NOMO-1 (cell line): ENCODE results near the gene ZNF616.
"Not testable (repeated sequence)": the region's sequence is repeated elsewhere in the genome, so short reads cannot be mapped to it uniquely, and the experiment has no call there.

Source experiments
- DNase-seq, 2 experiments: peaks; one replicate each; lab custom pipeline; 2025; ENCODE audit not compliant: unreplicated experiment in 2 of 2; lab: John Stamatoyannopoulos, UW

Gene ZNF616

GRCh38 chr19:52112624-52113023 is 27.1 kb downstream of the ZNF616 start:
- no peak for DNase-seq

DNA sequence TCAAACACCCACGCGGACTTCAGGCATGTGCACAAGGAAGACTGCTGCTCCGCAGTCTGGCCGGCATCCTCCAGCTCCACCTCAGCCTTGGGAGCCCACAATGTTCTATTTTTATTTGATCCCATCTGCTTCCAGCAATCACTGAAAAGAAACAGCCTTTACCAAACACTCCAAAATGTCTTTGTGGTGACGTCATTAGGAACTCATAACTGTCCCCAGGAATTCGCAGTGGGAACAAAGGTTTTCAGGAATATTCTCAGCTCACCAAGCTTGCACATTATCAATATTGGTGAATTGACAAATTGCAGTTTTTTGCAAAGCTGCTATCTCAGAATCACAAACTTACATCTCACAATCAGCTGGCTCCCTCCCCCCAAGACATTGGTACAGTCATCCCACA is 29.0 kb downstream of the ZNF616 start:
- no peak for DNase-seq

- DNase-seq: no peak
Observed at GRCh38 chr19:52102782-52103181, 37.0 kb downstream of the ZNF616 start.

- DNase-seq: peak in 1 of 2 experiments; percentile 3
Observed at GRCh38 chr19:52101866-52102562, 37.7 kb downstream of the ZNF616 start.

DNA sequence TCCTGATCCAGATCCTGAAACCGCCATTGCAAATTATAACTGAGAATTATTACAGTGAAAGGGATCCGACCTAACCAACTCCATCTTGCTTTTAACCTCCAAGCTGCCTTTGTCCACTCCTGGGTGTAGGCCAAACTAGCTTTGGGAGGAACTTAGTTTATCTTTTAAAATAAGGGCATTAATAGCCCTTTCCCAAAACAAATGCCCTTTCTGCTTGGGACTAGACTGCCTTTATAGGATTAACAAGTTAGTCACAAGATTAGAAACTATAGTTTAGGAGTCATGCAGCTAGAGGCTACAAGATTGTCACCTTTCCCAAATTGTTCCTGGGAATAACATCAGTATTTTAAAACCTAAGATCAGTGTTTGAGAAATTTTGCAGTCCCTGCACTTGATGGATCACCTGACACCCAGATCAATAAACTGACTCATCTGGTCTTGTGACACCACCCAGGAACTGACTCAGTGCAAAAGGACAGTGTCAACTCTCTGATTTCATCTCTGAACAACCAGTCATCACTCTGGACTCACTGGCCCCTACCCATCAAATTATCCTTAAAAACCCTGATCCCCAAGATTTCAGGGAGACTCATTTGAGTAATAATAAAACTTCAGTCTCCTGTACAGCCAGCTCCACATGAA is 40.1 kb downstream of the ZNF616 start:
- no peak for DNase-seq

DNA sequence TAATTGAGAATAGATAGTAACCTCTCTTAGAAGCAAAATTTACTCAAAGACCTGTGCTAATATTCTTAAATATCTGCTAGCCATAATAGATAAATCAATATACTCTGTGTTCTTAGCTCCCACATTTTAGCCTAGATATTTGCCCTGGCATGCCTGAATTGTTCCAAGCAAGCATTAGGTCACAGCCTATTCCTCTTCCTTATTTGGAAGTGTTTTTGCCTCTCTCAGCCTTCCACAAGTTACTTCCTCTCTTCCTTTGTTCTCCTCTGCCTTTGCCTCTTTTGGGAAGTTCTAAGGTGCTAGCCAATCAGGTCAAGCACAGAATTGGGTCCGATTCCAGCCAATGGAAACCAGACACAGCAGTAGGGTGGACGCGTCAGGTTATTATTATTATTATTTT is 43.3 kb downstream of the ZNF616 start:
- DNase-seq: not testable (repeated sequence)

DNA sequence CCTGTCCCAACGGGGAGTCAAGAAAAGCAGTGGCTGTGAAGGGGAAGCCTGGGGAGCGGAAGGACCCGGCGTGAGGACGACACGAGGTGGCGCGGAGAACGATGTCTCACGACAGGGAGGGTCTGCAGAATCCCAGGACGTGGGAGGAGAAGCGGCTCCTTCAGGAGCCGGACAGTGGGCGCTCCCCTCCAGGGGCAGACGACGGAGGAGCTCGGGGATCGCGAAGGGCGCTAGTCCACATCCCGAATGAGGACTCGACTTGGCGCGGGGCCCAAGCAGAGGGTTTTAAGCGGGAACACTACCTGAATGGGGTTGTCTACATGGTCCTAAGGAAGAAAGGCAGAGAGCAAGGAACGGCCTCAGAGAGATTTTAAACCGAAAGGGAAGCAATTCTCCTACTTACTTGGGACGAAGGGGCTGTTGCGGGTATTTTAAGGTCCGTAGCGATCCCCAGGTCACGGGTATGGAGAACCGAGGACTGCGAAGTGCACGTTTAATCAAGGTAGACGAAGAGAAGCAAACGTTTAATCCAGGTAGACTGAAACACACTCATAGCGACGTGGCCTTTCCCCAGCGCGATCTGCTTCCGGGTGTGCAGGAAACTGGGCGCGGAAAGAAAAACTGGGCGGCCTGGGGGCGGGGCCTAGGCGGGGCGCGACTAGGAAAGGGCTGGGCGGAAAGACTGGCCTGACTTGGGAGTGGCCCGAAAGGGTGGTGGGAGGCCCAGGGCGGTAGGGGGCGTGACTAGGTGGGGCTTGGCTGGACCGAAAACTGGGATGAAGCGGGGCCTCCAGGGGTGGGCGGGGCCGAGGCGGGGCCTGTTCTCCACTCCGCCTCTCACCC is 44.3 kb downstream of the ZNF616 start, which contains the start of gene ZNF841:
ZNF841 (minus strand) TSS at position 594 of the 843 bp plus-strand sequence. CDS start 10,964 bp downstream, outside the sequence.
- peak; percentile 54 to 80 for DNase-seq

DNA sequence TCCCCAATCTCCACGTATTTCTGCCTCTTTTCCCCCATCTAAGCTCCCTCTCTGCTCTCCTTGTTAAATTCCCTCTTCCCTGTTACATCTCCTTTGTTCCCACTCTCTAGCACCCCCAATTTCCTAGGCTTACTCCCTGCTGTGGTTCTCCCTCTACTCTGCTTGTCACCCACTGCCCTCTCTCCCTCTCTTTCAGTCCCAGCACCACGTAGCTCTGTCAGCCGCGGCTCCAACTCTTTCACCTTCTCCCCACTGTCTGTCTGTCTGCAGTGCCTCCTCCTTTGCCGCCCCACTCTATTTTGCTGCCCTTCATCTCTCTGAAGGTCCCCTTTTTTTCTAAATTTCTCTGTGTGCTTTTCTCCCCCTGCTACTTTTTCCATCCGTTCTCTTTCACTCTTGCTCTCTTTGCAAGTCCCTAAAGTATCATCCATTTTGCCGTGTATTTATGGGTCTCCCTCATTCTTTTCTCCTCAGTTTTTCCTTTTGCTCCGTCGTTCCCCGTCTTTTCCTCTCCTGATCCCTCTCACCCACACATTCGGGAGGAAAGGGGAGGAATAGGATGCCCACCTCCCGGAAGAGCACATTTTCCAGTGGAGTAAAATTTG is 45.1 kb downstream of the ZNF616 start:
- no peak for DNase-seq

GRCh38 chr19:52086481-52086880 is 53.3 kb downstream of the ZNF616 start:
- DNase-seq: no peak

GRCh38 chr19:52070496-52070895 is 69.2 kb downstream of the ZNF616 start:
- no peak for DNase-seq

- no peak for DNase-seq
Observed at GRCh38 chr19:52069653-52070052, 70.1 kb downstream of the ZNF616 start.

DNA sequence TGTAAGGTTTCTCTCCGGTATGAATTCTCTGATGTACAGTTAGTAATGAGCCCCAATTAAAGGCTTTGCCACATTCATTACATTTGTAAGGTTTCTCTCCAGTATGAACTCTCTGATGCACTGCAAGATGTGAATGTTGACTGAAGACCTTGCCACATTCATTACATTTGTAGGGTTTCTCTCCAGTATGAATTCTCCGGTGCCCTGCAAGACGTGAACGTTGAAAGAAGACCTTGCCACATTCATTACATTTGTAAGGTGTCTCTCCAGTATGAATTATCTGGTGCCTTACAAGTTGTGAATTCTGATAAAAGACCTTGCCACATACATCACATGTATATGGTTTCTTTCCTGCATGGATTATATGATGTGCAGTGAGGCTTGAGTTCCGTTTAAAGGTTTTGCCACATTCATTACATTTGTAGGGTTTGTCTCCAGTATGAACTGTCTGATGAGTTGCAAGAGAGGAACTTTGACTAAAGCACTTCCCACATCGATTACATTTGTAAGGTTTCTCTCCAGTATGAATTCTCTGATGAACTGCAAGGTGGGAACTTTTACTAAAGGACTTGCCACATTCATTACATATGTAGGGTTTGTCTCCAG is 73.4 kb downstream of the ZNF616 start:
- DNase-seq: no peak

DNA sequence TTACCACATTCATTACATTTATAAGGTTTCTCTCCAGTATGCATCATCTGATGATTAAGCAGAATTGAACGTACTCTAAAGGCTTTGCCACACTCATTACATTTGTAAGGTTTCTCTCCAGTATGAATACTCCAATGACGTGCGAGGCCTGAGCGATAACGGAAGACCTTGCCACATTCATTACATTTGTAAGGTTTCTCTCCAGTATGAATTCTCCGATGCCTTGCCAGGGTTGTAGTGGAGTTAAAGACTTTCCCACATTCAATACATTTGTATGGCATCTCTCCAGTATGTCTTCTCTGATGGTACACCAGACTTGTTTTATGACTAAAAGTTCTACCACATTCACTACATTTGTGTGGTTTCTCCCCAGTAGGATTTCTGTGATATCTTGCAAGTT is 74.3 kb downstream of the ZNF616 start:
- DNase-seq: no peak
